KOPT-K1 (cell line): ENCODE measurements around the gene HMG20B.
"Not testable (repeated sequence)": the region's sequence is repeated elsewhere in the genome, so short reads cannot be mapped to it uniquely, and the experiment has no call there.

Experiments used
- H3K27ac ChIP-seq: fragments of 200-600 bp; sonication (generic); 2 replicates; pipeline ENCODE4 v1.5.1; 2016; ENCODE audit warnings: antibody characterized with exemption, mild to moderate bottlenecking, low read depth, low read length; ENCODE audit not compliant: poor library complexity, severe bottlenecking
- H3K36me3 ChIP-seq: fragments of 200-600 bp; sonication (generic); 2 replicates; pipeline ENCODE4 v1.5.1; 2017; ENCODE audit warnings: antibody characterized with exemption, mild to moderate bottlenecking, low read length, moderate library complexity; ENCODE audit not compliant: insufficient read depth
- H3K9me3 ChIP-seq: fragments of 200-600 bp; sonication (generic); 2 replicates; pipeline ENCODE4 v1.5.1; 2017; ENCODE audit warnings: antibody characterized with exemption, low read length, mild to moderate bottlenecking; ENCODE audit not compliant: insufficient read depth, poor library complexity, severe bottlenecking

The HMG20B gene

GRCh38 chr19:3572855-3573161 is at the start of gene HMG20B:
HMG20B (plus strand) TSS chr19:3572944; CDS start chr19:3573310, 366 bp downstream.
- H3K9me3 ChIP-seq: no peaks in the 10 kb centered on the region
- peak within 1 kb of the TSS; percentile 65 for H3K27ac ChIP-seq
- H3K36me3 ChIP-seq: peaks cover 9% of the 10 kb centered on the region

DNA sequence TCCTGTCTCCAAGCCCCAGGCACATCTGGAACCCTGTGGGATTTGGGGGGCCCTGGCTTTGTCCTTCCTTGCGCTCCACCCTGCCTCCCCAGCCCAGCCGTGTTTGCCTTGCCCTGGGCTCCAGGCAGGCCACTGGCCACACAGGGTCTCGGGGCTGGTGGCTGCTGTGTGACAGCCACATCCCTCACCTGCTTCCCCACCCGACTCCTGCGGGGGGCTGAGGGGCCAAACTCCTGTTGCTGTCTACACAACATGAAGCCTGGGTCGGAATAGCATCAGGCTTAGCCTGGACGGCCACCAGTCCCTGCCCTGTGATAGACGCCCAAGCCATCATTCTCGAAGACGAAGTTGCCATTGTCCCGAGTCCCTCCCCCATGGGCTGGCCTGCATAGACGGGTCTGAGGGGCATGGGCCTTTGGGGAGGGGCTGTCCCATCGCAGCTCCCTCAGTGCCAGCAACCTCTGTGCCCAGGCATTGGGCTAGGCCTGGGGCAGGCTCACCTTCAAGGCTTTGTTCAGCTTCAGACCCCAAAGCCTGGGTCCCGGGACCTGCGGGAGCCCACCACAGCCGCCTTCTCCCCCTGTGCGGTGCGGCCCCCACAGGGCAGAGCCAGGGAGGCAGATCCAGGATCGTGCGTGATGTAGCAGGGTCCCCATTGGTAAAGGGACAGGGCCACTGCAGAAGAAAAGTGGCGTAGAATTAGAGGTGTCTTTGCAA is 49.2 kb upstream of the HMG20B start:
- Histone ChIP-seq H3K36me3 (peaks cover 96% of the 10 kb centered on the region), H3K9me3 (no peaks in the 10 kb centered on the region), H3K27ac (no peak overlapping the region)

DNA sequence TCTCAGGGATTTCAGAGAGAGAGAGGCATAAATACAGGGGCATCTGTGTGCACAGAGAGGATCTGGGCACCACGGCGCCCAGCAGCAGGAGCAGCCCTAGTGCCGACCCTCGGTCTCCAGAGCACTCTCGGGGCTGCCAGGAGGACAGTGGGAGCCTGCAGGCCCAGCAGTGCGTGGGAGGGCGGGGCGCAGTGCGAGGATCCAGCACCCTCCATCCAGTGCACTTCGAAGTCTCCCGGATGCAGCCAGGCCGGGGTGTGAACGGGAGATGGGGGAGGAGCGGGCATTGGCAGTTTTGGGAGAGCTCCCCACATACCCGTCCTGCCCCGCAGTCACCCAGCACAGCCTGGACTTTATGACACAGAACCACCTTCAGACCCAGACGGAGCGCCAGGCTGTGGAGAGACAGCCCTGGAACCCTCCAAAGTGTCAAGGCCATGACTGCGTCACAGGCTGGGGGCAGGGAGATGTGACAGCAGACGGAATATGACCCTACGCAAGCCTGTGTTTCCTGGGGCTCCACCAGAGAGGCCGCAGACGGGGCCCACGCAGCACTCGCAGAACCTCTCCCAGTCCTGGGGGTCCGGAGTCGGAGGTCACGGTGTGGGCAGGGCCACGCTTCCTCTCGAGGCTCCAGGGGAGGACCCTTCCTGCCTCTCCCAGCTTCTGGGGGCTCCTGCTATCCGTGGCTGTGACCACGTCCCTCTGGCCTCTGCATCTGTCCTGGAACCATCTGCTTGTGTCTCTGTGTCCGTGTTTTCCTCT is 48.5 kb upstream of the HMG20B start:
- no peak overlapping the region for H3K27ac ChIP-seq
- H3K36me3 ChIP-seq: peaks cover 91% of the 10 kb centered on the region
- no peaks in the 10 kb centered on the region for H3K9me3 ChIP-seq

- peaks cover 85% of the 10 kb centered on the region for H3K36me3 ChIP-seq
- no peaks in the 10 kb centered on the region for H3K9me3 ChIP-seq
Measured at GRCh38 chr19:3524904-3525451, 47.8 kb upstream of the HMG20B start.

DNA sequence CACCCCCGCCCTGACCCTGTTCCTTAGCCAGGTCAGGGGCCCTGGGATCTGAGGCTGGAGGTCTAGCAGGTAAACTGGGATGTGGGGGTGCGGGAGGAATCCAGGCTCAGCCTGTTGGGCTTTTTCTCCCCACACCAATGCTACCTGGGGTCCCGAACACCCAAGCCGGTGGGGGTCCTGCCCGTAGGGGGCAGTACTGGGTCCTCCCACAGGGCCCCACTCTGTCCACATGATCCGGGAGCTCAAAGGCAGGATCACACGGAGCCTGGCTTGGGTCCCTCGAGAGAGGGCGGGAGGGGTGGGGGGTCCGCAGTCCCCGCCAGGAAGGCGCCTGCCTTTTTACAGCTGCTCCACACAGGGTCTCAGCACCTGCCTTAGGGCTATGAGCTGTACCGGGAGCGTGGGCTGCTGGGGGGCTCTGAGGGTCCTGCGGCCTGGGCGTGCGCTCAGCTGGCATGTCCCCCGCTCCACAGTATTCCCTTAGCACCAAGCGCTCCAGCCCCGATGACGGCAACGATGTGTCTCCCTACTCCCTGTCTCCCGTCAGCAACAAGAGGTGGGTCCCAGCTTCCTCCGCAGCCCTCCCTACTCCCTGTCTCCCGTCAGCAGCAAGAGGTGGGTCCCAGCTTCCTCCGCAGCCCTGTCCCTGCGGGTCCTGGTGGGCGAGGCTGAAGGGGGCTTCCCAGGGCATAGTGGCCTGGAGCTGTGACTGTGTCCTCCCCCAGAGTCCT is 46.1 kb upstream of the HMG20B start:
- Histone ChIP-seq H3K36me3 (peaks cover 85% of the 10 kb centered on the region), H3K9me3 (no peaks in the 10 kb centered on the region), H3K27ac (no peak overlapping the region)

More at GRCh38 chr19:3524904-3525451, 47.8 kb upstream of the HMG20B start:
- no peak overlapping the region for H3K27ac ChIP-seq

DNA sequence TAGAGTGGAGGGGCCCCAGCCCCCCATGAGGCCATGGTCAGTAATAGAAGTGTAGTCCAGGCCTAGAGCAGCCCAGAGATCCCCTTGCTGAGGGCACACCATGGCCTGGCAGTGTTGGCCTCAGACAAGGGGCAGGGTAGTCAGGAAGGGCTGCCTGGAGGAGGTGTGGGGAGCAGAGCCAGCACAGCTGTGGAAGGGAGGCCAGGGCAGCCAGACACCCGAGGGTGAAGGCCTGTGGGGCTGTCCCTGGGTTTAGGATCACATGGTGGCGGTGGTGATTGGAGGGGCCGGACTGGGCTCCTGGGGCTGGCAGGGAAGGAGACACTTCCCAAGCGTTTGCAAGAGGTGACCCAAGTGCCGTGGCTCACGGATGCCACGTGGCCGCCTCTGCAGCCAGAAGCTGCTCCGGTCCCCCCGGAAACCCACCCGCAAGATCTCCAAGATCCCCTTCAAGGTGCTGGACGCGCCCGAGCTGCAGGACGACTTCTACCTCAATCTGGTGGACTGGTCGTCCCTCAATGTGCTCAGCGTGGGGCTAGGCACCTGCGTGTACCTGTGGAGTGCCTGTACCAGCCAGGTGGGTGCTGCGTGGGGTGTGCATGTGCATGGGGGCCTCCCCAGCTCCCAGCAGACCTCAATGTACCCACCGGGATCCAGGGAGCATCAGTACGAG is 45.4 kb upstream of the HMG20B start:
- H3K27ac ChIP-seq: no peak overlapping the region
- H3K9me3 ChIP-seq: no peaks in the 10 kb centered on the region
- H3K36me3 ChIP-seq: peaks cover 85% of the 10 kb centered on the region

DNA sequence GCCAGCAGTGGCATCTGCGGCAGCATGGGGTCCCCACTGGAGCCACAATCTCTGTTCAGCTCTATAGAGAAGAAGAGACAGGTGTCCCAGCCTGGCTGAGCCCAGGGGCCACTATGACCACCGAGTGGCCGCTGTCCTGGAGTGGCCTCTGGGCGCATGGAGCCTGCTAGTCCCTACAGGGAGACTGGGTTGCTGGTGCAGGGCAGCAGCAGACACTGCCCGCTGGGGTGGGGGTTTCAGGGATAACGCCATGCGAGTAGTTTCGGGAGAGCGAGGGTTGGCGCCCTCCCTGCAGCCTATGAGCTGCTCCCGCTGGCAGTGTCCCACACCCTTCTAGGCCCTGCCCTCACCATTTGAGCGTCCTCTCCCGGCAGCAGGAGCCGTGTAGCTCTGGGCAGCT is 44.7 kb upstream of the HMG20B start:
- Histone ChIP-seq H3K9me3 (no peaks in the 10 kb centered on the region), H3K27ac (no peak overlapping the region), H3K36me3 (peaks cover 85% of the 10 kb centered on the region)

DNA sequence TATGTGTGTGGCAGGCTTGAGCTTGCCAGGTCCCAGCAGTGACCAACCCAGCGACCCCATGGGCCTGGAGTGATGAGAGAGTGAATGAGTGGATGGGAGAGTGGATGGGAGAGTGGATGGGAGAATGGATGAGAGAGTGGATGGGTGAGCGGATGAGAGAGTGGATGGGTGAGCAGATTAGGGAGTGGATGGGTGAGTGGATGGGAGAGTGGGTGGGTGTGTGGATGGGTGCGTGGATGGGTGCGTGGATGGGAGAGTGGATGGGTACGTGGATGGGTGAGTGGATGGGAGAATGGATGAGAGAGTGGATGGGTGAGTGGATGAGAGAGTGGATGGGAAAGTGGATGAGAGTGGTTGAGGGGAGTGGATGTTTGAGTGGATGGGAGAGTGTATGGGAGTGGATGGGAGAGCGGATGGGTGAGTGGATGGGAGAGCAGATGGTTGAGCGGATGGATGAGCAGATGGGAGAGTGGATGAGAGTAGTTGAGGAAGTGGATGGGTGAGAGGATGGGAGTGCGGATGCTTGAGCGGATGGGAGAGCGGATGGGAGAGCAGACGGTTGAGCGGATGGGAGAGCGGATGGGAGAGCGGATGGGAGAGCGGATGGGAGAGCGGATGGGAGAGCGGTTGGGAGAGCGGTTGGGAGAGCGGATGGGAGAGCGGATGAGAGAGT is 44.1 kb upstream of the HMG20B start:
- no peaks in the 10 kb centered on the region for H3K9me3 ChIP-seq
- H3K27ac ChIP-seq: no peak overlapping the region
- H3K36me3 ChIP-seq: peaks cover 85% of the 10 kb centered on the region

DNA sequence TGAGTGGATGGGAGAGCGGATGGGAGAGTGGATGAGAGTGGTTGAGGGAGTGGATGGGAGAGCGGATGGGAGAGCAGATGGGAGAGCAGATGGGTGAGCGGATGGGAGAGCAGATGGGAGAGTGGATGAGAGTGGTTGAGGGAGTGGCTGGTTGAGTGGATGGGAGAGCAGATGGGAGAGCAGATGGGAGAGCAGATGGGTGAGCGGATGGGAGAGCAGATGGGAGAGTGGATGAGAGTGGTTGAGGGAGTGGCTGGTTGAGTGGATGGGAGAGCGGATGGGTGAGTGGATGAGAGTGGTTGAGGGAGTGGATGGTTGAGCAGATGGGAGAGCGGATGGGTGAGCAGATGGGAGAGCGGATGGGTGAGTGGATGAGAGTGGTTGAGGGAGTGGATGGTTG is 43.4 kb upstream of the HMG20B start:
- not testable (repeated sequence) for H3K9me3 ChIP-seq, H3K27ac ChIP-seq
- peaks cover 85% of the 10 kb centered on the region for H3K36me3 ChIP-seq

GRCh38 chr19:3530389-3530788 is 42.4 kb upstream of the HMG20B start:
- Histone ChIP-seq H3K9me3 (no peaks in the 10 kb centered on the region), H3K36me3 (peaks cover 88% of the 10 kb centered on the region), H3K27ac (no peak overlapping the region)

DNA sequence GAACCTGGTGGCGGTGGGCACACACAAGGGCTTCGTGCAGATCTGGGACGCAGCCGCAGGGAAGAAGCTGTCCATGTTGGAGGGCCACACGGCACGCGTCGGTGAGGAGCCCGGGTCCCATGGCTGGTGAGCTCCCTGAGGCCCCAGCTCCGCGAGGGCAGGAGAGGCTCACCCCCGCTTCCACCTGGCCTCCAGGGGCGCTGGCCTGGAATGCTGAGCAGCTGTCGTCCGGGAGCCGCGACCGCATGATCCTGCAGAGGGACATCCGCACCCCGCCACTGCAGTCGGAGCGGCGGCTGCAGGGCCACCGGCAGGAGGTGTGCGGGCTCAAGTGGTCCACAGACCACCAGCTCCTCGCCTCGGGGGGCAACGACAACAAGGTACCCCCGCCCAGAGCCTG is 41.0 kb upstream of the HMG20B start:
- Histone ChIP-seq H3K27ac (no peak overlapping the region), H3K36me3 (peaks cover 89% of the 10 kb centered on the region), H3K9me3 (no peaks in the 10 kb centered on the region)

DNA sequence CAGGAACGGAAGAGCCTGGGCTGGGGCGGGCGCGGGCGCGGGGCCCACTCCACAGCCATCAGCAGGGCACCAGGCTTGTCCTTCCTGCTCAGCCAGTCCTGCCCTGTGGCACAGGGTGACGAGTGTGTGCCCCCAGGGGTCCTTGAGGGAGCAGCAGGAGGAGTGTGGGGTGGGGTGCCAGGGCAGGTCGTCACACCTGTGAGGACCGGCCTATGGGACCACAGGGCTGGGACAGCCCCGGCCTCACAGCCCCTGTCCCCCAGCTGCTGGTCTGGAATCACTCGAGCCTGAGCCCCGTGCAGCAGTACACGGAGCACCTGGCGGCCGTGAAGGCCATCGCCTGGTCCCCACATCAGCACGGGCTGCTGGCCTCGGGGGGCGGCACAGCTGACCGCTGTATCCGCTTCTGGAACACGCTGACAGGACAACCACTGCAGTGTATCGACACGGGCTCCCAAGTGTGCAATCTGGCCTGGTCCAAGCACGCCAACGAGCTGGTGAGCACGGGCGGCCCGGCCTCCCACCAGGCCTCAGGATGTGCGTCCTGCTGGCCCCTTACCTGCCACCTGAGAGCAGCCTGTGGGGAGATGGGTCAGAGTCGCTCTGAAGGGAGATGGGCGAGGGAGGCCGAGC is 40.5 kb upstream of the HMG20B start:
- Histone ChIP-seq H3K27ac (no peak overlapping the region), H3K36me3 (peaks cover 89% of the 10 kb centered on the region), H3K9me3 (no peaks in the 10 kb centered on the region)

- peaks cover 89% of the 10 kb centered on the region for H3K36me3 ChIP-seq
- no peaks in the 10 kb centered on the region for H3K9me3 ChIP-seq
- H3K27ac ChIP-seq: no peak overlapping the region
Measured at GRCh38 chr19:3533033-3533432, 39.7 kb upstream of the HMG20B start.
